WTC11 (cell line): ENCODE measurements around the gene MAPKAPK3. TPM values are rescaled to one million over a fixed set of nuclear protein-coding genes. Genes with fewer than 3 reads are reported as not detected.

Experiments used
- ATAC-seq: fragments of 200-7000 bp; cut with Tn5 transposase; 2 replicates; pipeline ENCODE4 v1.10.0; 2021; ENCODE audit warnings: mild to moderate bottlenecking, moderate library complexity
- CTCF ChIA-PET: fragments of 300-600 bp; sonication (Branson Sonifier 250); formaldehyde crosslinking; loops from one replicate; lab custom pipeline; 2021; ENCODE audit warnings: antibody characterized with exemption; lab: Charles Lee
- POLR2A ChIA-PET: fragments of 350-600 bp; sonication (Branson Sonifier 250); formaldehyde crosslinking; loops from one replicate; lab custom pipeline; 2021; ENCODE audit warnings: antibody characterized with exemption; lab: Charles Lee
- DNase-seq: peaks from one replicate; pipeline ENCODE4 v3.0.0; 2021; ENCODE audit warnings: low spot score
- H3K27ac Mint-ChIP-seq: 2 replicates; pipeline ENCODE4 v1.8.0; 2021; ENCODE audit warnings: mixed read lengths
- H3K27me3 Mint-ChIP-seq: 2 replicates; pipeline ENCODE4 v1.8.0; 2021; ENCODE audit warnings: low read depth, mild to moderate bottlenecking, moderate library complexity, mixed read lengths
- H3K36me3 Mint-ChIP-seq: 2 replicates; pipeline ENCODE4 v1.8.0; 2021; ENCODE audit warnings: mixed read lengths
- H3K4me1 Mint-ChIP-seq: 2 replicates; pipeline ENCODE4 v1.8.0; 2022; ENCODE audit warnings: mixed read lengths
- H3K4me3 Mint-ChIP-seq: 2 replicates; pipeline ENCODE4 v1.8.0; 2021; ENCODE audit warnings: mild to moderate bottlenecking, moderate library complexity, mixed read lengths
- H3K9me3 Mint-ChIP-seq: 2 replicates; pipeline ENCODE4 v1.8.0; 2021; ENCODE audit warnings: mixed read lengths
- ATF2 ChIP-seq: sonication (generic); formaldehyde crosslinking; IDR thresholded peaks from 2 replicates; pipeline ENCODE4 v1.8.1; 2022; ENCODE audit warnings: low read depth, missing genetic modification reagents, borderline replicate concordance
- ATF3 ChIP-seq: sonication (generic); formaldehyde crosslinking; conservative IDR thresholded peaks from 2 replicates; pipeline ENCODE4 v1.8.1; 2022; ENCODE audit warnings: mild to moderate bottlenecking, missing genetic modification reagents
- CREB1 ChIP-seq: sonication (generic); formaldehyde crosslinking; IDR thresholded peaks from 2 replicates; pipeline ENCODE4 v1.8.0; 2023; ENCODE audit warnings: mild to moderate bottlenecking, missing genetic modification reagents
- E2F5 ChIP-seq: sonication (generic); formaldehyde crosslinking; IDR thresholded peaks from 2 replicates; pipeline ENCODE4 v1.8.1; 2022; ENCODE audit warnings: mild to moderate bottlenecking, moderate library complexity, missing genetic modification reagents
- EMX1 ChIP-seq: fragments of 250-450 bp; sonication (Bioruptor Pico); IDR thresholded peaks from 2 replicates; pipeline ENCODE4 v1.8.0; 2021; ENCODE audit warnings: mild to moderate bottlenecking
- MXD4 ChIP-seq: fragments of 250-450 bp; sonication (Bioruptor Pico); IDR thresholded peaks from 2 replicates; pipeline ENCODE4 v1.8.0; 2021; ENCODE audit warnings: mild to moderate bottlenecking, moderate library complexity, borderline replicate concordance
- PRDM15 ChIP-seq: sonication (generic); formaldehyde crosslinking; IDR thresholded peaks from 2 replicates; pipeline ENCODE4 v1.8.0; 2022; ENCODE audit warnings: missing genetic modification reagents
- RELA ChIP-seq: sonication (generic); formaldehyde crosslinking; IDR thresholded peaks from 2 replicates; pipeline ENCODE4 v1.8.1; 2022; ENCODE audit warnings: missing genetic modification reagents, mild to moderate bottlenecking, borderline replicate concordance
- TEAD4 ChIP-seq: sonication (generic); formaldehyde crosslinking; IDR thresholded peaks from 2 replicates; pipeline ENCODE4 v1.8.0; 2022; ENCODE audit warnings: mild to moderate bottlenecking, missing genetic modification reagents
- ZNF219 ChIP-seq: sonication (generic); formaldehyde crosslinking; IDR thresholded peaks from 2 replicates; pipeline ENCODE4 v1.8.0; 2023; ENCODE audit warnings: missing genetic modification reagents, mild to moderate bottlenecking, borderline replicate concordance
- total RNA-seq: library from RNA; stranded (reverse); gene quantifications from 3 replicates; pipeline ENCODE4 v1.2.3, GENCODE V29; 2021
- TF ChIP-seq, protein P1 (sequence below): sonication (generic); formaldehyde crosslinking; IDR thresholded peaks from 2 replicates; pipeline ENCODE4 v1.8.1; 2023; ENCODE audit warnings: mild to moderate bottlenecking, missing genetic modification reagents, moderate library complexity
- TF ChIP-seq, protein P2 (sequence below): sonication (generic); formaldehyde crosslinking; IDR thresholded peaks from 2 replicates; pipeline ENCODE4 v1.8.0; 2022; ENCODE audit warnings: mild to moderate bottlenecking, missing genetic modification reagents
- TF ChIP-seq, protein P3 (sequence below): sonication (generic); formaldehyde crosslinking; IDR thresholded peaks from 2 replicates; pipeline ENCODE4 v1.8.1; 2023; ENCODE audit warnings: mild to moderate bottlenecking, missing genetic modification reagents, borderline replicate concordance

The MAPKAPK3 gene
- total RNA-seq, 1 experiment from 2014 or later, result 60.2 TPM

DNA sequence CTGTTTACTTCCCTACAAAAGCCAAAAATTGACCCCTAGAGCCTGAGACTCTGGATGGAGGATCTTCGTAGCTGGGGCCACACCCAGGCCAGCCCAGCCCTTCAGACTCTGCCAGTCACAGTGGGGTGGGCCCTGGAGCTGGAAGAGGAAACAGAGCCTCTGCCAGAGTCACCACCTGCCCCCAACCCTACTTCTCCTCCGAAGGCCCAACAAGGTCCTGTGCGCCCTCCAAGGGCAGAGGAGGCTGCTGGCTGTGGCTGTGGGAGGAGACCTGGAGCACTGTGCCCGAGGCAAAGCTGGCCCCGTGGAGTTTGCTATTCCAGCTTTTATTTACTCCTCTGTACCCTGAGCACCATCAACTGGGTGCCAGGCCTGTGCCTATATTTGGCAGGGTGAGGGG lies 24.4 kb upstream of the MAPKAPK3 start:
- no peaks in the 10 kb centered on the region; the same call in 1 of the 2 replicates for H3K27me3 Mint-ChIP-seq

GRCh38 chr3:50594253-50594785 lies 22.6 kb upstream of the MAPKAPK3 start:
- Mint-ChIP-seq H3K4me3 (no peak overlapping the region), H3K36me3 (no peaks in the 10 kb centered on the region), H3K27ac (no peak overlapping the region), H3K9me3 (no peaks in the 10 kb centered on the region), H3K27me3 (no peaks in the 10 kb centered on the region; the same call in 1 of the 2 replicates), H3K4me1 (no peaks in the 10 kb centered on the region)
- ATAC-seq, result no peak
- TF ChIP-seq CREB1, result no peak
- no peak for TF ChIP-seq ZNF219
- ChIA-PET CTCF (interaction anchor here (1.2 kb wide), 1 partner anchor 17 kb away, joined by 4 read pairs; the partner anchor contains the start of gene CISH), POLR2A (interaction anchor here (0.6 kb wide), 1 partner anchor 224 kb away, joined by 4 read pairs; no protein-coding TSS in a partner anchor)
- no peak for DNase-seq

More for the DNA sequence above, 24.4 kb upstream of the MAPKAPK3 start:
- H3K4me1 Mint-ChIP-seq, result no peaks in the 10 kb centered on the region
- POLR2A ChIA-PET, result interaction anchor here (0.9 to 1.1 kb wide), 2 partner anchors 19 to 177 kb away, joined by 3 read pairs; no protein-coding TSS in a partner anchor
- TF ChIP-seq, protein P1, sequence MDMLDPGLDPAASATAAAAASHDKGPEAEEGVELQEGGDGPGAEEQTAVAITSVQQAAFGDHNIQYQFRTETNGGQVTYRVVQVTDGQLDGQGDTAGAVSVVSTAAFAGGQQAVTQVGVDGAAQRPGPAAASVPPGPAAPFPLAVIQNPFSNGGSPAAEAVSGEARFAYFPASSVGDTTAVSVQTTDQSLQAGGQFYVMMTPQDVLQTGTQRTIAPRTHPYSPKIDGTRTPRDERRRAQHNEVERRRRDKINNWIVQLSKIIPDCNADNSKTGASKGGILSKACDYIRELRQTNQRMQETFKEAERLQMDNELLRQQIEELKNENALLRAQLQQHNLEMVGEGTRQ (CRISPR knock-in tag), result no peak
- TF ChIP-seq, protein P2, sequence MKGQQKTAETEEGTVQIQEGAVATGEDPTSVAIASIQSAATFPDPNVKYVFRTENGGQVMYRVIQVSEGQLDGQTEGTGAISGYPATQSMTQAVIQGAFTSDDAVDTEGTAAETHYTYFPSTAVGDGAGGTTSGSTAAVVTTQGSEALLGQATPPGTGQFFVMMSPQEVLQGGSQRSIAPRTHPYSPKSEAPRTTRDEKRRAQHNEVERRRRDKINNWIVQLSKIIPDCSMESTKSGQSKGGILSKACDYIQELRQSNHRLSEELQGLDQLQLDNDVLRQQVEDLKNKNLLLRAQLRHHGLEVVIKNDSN (CRISPR knock-in tag), result no peak
- TF ChIP-seq MXD4 (CRISPR knock-in tag) (no peak), ATF2 (CRISPR knock-in tag) (no peak), PRDM15 (CRISPR knock-in tag) (no peak)
- TF ChIP-seq, all 79 proteins: peak for 0
- Mint-ChIP-seq H3K27ac (no peak overlapping the region), H3K36me3 (no peaks in the 10 kb centered on the region), H3K4me3 (no peak overlapping the region), H3K9me3 (no peaks in the 10 kb centered on the region)
- ATAC-seq (no peak), DNase-seq (no peak)
- CTCF ChIA-PET, result interaction anchor here (0.9 to 5.9 kb wide), 6 partner anchors 12 to 718 kb away, joined by 3 to 70 read pairs (median 4); partner anchors contain the start of gene CISH

- Mint-ChIP-seq H3K4me1 (no peaks in the 10 kb centered on the region), H3K4me3 (no peak overlapping the region)
- DNase-seq, result no peak
- CTCF ChIA-PET, result interaction anchor here (1.7 kb wide), 1 partner anchor 184 kb away, joined by 4 read pairs; no protein-coding TSS in a partner anchor
- POLR2A ChIA-PET, result no interaction called here
- TF ChIP-seq RELA (CRISPR knock-in tag) (no peak), ATF3 (no peak), E2F5 (CRISPR knock-in tag) (no peak), EMX1 (CRISPR knock-in tag) (no peak), TEAD4 (CRISPR knock-in tag) (no peak)
- TF ChIP-seq, protein P3, sequence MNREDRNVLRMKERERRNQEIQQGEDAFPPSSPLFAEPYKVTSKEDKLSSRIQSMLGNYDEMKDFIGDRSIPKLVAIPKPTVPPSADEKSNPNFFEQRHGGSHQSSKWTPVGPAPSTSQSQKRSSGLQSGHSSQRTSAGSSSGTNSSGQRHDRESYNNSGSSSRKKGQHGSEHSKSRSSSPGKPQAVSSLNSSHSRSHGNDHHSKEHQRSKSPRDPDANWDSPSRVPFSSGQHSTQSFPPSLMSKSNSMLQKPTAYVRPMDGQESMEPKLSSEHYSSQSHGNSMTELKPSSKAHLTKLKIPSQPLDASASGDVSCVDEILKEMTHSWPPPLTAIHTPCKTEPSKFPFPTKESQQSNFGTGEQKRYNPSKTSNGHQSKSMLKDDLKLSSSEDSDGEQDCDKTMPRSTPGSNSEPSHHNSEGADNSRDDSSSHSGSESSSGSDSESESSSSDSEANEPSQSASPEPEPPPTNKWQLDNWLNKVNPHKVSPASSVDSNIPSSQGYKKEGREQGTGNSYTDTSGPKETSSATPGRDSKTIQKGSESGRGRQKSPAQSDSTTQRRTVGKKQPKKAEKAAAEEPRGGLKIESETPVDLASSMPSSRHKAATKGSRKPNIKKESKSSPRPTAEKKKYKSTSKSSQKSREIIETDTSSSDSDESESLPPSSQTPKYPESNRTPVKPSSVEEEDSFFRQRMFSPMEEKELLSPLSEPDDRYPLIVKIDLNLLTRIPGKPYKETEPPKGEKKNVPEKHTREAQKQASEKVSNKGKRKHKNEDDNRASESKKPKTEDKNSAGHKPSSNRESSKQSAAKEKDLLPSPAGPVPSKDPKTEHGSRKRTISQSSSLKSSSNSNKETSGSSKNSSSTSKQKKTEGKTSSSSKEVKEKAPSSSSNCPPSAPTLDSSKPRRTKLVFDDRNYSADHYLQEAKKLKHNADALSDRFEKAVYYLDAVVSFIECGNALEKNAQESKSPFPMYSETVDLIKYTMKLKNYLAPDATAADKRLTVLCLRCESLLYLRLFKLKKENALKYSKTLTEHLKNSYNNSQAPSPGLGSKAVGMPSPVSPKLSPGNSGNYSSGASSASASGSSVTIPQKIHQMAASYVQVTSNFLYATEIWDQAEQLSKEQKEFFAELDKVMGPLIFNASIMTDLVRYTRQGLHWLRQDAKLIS, result no peak
- TF ChIP-seq, all 79 proteins: peak for 0
- Mint-ChIP-seq H3K27ac (no peak overlapping the region), H3K9me3 (no peaks in the 10 kb centered on the region), H3K36me3 (no peaks in the 10 kb centered on the region), H3K27me3 (peaks cover 3% of the 10 kb centered on the region)
- no peak for ATAC-seq
Observed at GRCh38 chr3:50599115-50599715, 17.7 kb upstream of the MAPKAPK3 start.
